Activated T-helper 1 cell treated with anti-CD3 and anti-CD28 coated beads, Interleukin-12 subunit alpha, Interleukin-12 subunit beta, Interleukin-2, Interleukin-4 antibody, amounts not matched to agents 30 ng/mL and 10 ng/mL and 1 ng/mL, durations not matched to agents 14 hours and 24 hours and 36 hours (primary cell): ENCODE measurements around the gene PARD3B. TPM values are rescaled to one million over a fixed set of nuclear protein-coding genes. Genes with fewer than 3 reads are reported as not detected.

Experiments used
- DNase-seq: peaks from one replicate; pipeline ENCODE4 v3.0.0; 2021; ENCODE audit warnings: low spot score
- H3K27ac Mint-ChIP-seq: one replicate; pipeline ENCODE4 v1.8.0; 2021; ENCODE audit warnings: mild to moderate bottlenecking, mixed read lengths
- H3K27me3 Mint-ChIP-seq: one replicate; pipeline ENCODE4 v1.8.0; 2022; ENCODE audit warnings: mild to moderate bottlenecking, moderate library complexity, mixed read lengths; ENCODE audit not compliant: insufficient read depth
- H3K36me3 Mint-ChIP-seq: one replicate; pipeline ENCODE4 v1.8.0; 2021; ENCODE audit warnings: low read depth, mixed read lengths
- H3K4me1 Mint-ChIP-seq: one replicate; pipeline ENCODE4 v1.8.0; 2021; ENCODE audit warnings: low read depth, mixed read lengths
- H3K4me3 Mint-ChIP-seq: one replicate; pipeline ENCODE4 v1.8.0; 2021; ENCODE audit warnings: mild to moderate bottlenecking, moderate library complexity, mixed read lengths
- H3K9me3 Mint-ChIP-seq: one replicate; pipeline ENCODE4 v1.8.0; 2021; ENCODE audit warnings: mixed read lengths
- intact Hi-C: fragments of 100-400 bp; cut with micrococcal nuclease; formaldehyde crosslinking; loops from one replicate; pipeline ENCODE4 v1.15.1; 2024
- total RNA-seq: library from RNA; stranded (reverse); gene quantifications from 2 replicates; pipeline ENCODE4 v1.2.3, GENCODE V29; 2022

The PARD3B gene
- 0.10 and 0.26 TPM in 2 replicates for total RNA-seq

- intact Hi-C loops = no loop called here
- H3K36me3 Mint-ChIP-seq = no peaks in the 10 kb centered on the region
- no peak within 1 kb of the TSS for H3K27ac Mint-ChIP-seq
- H3K27me3 Mint-ChIP-seq = peaks cover 42% of the 10 kb centered on the region
- DNase-seq = peak; percentile 8
- peak within 1 kb of the TSS; percentile 86 for H3K4me3 Mint-ChIP-seq
- H3K9me3 Mint-ChIP-seq = no peaks in the 10 kb centered on the region
- peaks cover 9% of the 10 kb centered on the region for H3K4me1 Mint-ChIP-seq
Measured at GRCh38 chr2:204544961-204545860, at the start of gene PARD3B. Gene PARD3B, plus strand, starts transcription at chr2:204545475. Its CDS starts 525 bp downstream, at chr2:204546000.

- Mint-ChIP-seq H3K4me1 (no peaks in the 10 kb centered on the region), H3K36me3 (no peaks in the 10 kb centered on the region), H3K4me3 (no peak overlapping the region), H3K9me3 (no peaks in the 10 kb centered on the region), H3K27ac (no peak overlapping the region), H3K27me3 (peaks cover 4% of the 10 kb centered on the region)
- intact Hi-C loops = no loop called here
- DNase-seq = no peak
Measured at GRCh38 chr2:204496779-204497178, 48.5 kb upstream of the PARD3B start.

- H3K4me1 Mint-ChIP-seq = no peaks in the 10 kb centered on the region
- peaks cover 4% of the 10 kb centered on the region for H3K27me3 Mint-ChIP-seq
- H3K27ac Mint-ChIP-seq = no peak overlapping the region
- no peaks in the 10 kb centered on the region for H3K9me3 Mint-ChIP-seq
- H3K4me3 Mint-ChIP-seq = no peak overlapping the region
- H3K36me3 Mint-ChIP-seq = no peaks in the 10 kb centered on the region
- DNase-seq = no peak
- intact Hi-C loops = no loop called here
Measured at GRCh38 chr2:204497855-204498254, 47.4 kb upstream of the PARD3B start.

GRCh38 chr2:204498291-204498690 is 47.0 kb upstream of the PARD3B start:
- H3K36me3 Mint-ChIP-seq = no peaks in the 10 kb centered on the region
- H3K9me3 Mint-ChIP-seq = no peaks in the 10 kb centered on the region
- peaks cover 4% of the 10 kb centered on the region for H3K27me3 Mint-ChIP-seq
- no peak for DNase-seq
- H3K4me3 Mint-ChIP-seq = no peak overlapping the region
- intact Hi-C loops = no loop called here
- no peak overlapping the region for H3K27ac Mint-ChIP-seq
- H3K4me1 Mint-ChIP-seq = no peaks in the 10 kb centered on the region

- no peak overlapping the region for H3K4me3 Mint-ChIP-seq
- no peak overlapping the region for H3K27ac Mint-ChIP-seq
- H3K36me3 Mint-ChIP-seq = no peaks in the 10 kb centered on the region
- intact Hi-C loops = no loop called here
- peaks cover 2% of the 10 kb centered on the region for H3K27me3 Mint-ChIP-seq
- no peaks in the 10 kb centered on the region for H3K9me3 Mint-ChIP-seq
- no peaks in the 10 kb centered on the region for H3K4me1 Mint-ChIP-seq
- DNase-seq = no peak
Measured at GRCh38 chr2:204503869-204504268, 41.4 kb upstream of the PARD3B start.

GRCh38 chr2:204504594-204504993 is 40.7 kb upstream of the PARD3B start:
- intact Hi-C loops = no loop called here
- DNase-seq = no peak
- Mint-ChIP-seq H3K9me3 (no peaks in the 10 kb centered on the region), H3K4me3 (no peak overlapping the region), H3K27me3 (peaks cover 2% of the 10 kb centered on the region), H3K27ac (no peak overlapping the region), H3K4me1 (no peaks in the 10 kb centered on the region), H3K36me3 (no peaks in the 10 kb centered on the region)

GRCh38 chr2:204505488-204505887 is 39.8 kb upstream of the PARD3B start:
- Mint-ChIP-seq H3K4me3 (no peak overlapping the region), H3K27ac (no peak overlapping the region), H3K36me3 (no peaks in the 10 kb centered on the region), H3K27me3 (peaks cover 2% of the 10 kb centered on the region), H3K9me3 (no peaks in the 10 kb centered on the region), H3K4me1 (no peaks in the 10 kb centered on the region)
- intact Hi-C loops = no loop called here
- no peak for DNase-seq

- no peak for DNase-seq
- no peak overlapping the region for H3K4me3 Mint-ChIP-seq
- no peak overlapping the region for H3K27ac Mint-ChIP-seq
- H3K9me3 Mint-ChIP-seq = no peaks in the 10 kb centered on the region
- peaks cover 2% of the 10 kb centered on the region for H3K27me3 Mint-ChIP-seq
- no peaks in the 10 kb centered on the region for H3K4me1 Mint-ChIP-seq
- no peaks in the 10 kb centered on the region for H3K36me3 Mint-ChIP-seq
- intact Hi-C loops = no loop called here
Measured at GRCh38 chr2:204505946-204506345, 39.3 kb upstream of the PARD3B start.

GRCh38 chr2:204507636-204508035 is 37.6 kb upstream of the PARD3B start:
- Mint-ChIP-seq H3K27me3 (no peaks in the 10 kb centered on the region), H3K4me1 (no peaks in the 10 kb centered on the region), H3K4me3 (no peak overlapping the region), H3K9me3 (no peaks in the 10 kb centered on the region), H3K36me3 (no peaks in the 10 kb centered on the region), H3K27ac (no peak overlapping the region)
- no peak for DNase-seq
- intact Hi-C loops = no loop called here

- intact Hi-C loops = no loop called here
- DNase-seq = no peak
- no peaks in the 10 kb centered on the region for H3K27me3 Mint-ChIP-seq
- H3K9me3 Mint-ChIP-seq = no peaks in the 10 kb centered on the region
- H3K4me1 Mint-ChIP-seq = no peaks in the 10 kb centered on the region
- no peaks in the 10 kb centered on the region for H3K36me3 Mint-ChIP-seq
- no peak overlapping the region for H3K27ac Mint-ChIP-seq
- H3K4me3 Mint-ChIP-seq = no peak overlapping the region
Measured at GRCh38 chr2:204510709-204511420, 34.4 kb upstream of the PARD3B start.

- no peak overlapping the region for H3K27ac Mint-ChIP-seq
- H3K9me3 Mint-ChIP-seq = no peaks in the 10 kb centered on the region
- no peaks in the 10 kb centered on the region for H3K36me3 Mint-ChIP-seq
Measured at GRCh38 chr2:204514439-204514838, 30.8 kb upstream of the PARD3B start.

GRCh38 chr2:204515416-204515815 is 29.9 kb upstream of the PARD3B start:
- intact Hi-C loops = no loop called here
- Mint-ChIP-seq H3K36me3 (no peaks in the 10 kb centered on the region), H3K4me3 (no peak overlapping the region), H3K27ac (no peak overlapping the region), H3K4me1 (no peaks in the 10 kb centered on the region), H3K9me3 (no peaks in the 10 kb centered on the region), H3K27me3 (peaks cover 3% of the 10 kb centered on the region)
- DNase-seq = no peak

More at GRCh38 chr2:204514439-204514838, 30.8 kb upstream of the PARD3B start:
- intact Hi-C loops = no loop called here
- no peak for DNase-seq
- Mint-ChIP-seq H3K27me3 (no peaks in the 10 kb centered on the region), H3K4me3 (no peak overlapping the region), H3K4me1 (no peaks in the 10 kb centered on the region)

GRCh38 chr2:204517154-204517553 is 28.1 kb upstream of the PARD3B start:
- no peak overlapping the region for H3K4me3 Mint-ChIP-seq
- no peak for DNase-seq
- peaks cover 3% of the 10 kb centered on the region for H3K27me3 Mint-ChIP-seq
- no peaks in the 10 kb centered on the region for H3K4me1 Mint-ChIP-seq
- H3K27ac Mint-ChIP-seq = no peak overlapping the region
- no peaks in the 10 kb centered on the region for H3K9me3 Mint-ChIP-seq
- no peaks in the 10 kb centered on the region for H3K36me3 Mint-ChIP-seq
- intact Hi-C loops = no loop called here
